ENCODE results near the gene KLRG1. TPM values are rescaled to one million over a fixed set of nuclear protein-coding genes. Genes with fewer than 3 reads are reported as not detected.

The KLRG1 gene
- polyA plus RNA-seq, 1 of the 3 experiments (the other 2 are of a cell fraction) = 5.1 TPM

- Histone ChIP-seq H3K4me2 (no peak overlapping the region), H3K79me2 (ENCODE audit: insufficient read depth) (no peaks in the 10 kb centered on the region), H3K27ac (ENCODE audit: low read depth in 2 of 2, low read length in 1 of 2) (no peak overlapping the region), H4K20me1 (ENCODE audit: insufficient read depth) (no peaks in the 10 kb centered on the region), H3K9me3 (peaks cover 6% of the 10 kb centered on the region; the same call in 1 of the 2 replicates), H3K9me2 (no peaks in the 10 kb centered on the region), H2AFZ (ENCODE audit: low read depth) (no peak overlapping the region), H3K27me3 (ENCODE audit: insufficient read depth) (no peaks in the 10 kb centered on the region), H3K9ac (no peak overlapping the region), H3F3A (replicated peaks; ENCODE audit: insufficient read depth) (no peaks in the 10 kb centered on the region), H3K36me3 (replicated peaks in 1 of 2; ENCODE audit: control insufficient read depth in 1 of 2, insufficient read depth in 2 of 2, low read length in 1 of 2) (no peaks in the 10 kb centered on the region), H3K4me3 (ENCODE audit: low read depth in 2 of 2, low read length in 1 of 2) (no peak overlapping the region), H3K4me1 (ENCODE audit: control insufficient read depth in 1 of 2, insufficient read depth in 2 of 2, low read depth in 1 of 2, low read length in 1 of 2) (no peaks in the 10 kb centered on the region)
- DNase-seq = no peak
- CTCF ChIA-PET = no interaction called here
- POLR2A ChIA-PET = no interaction called here
- TF ChIP-seq CTCF (IDR thresholded peaks at IDR 0.05) (no peak), CHD2 (IDR thresholded peaks at IDR 0.05; ENCODE audit: low read length, partially characterized antibody) (no peak), ELF1 (IDR thresholded peaks at IDR 0.05) (no peak), MXI1 (IDR thresholded peaks at IDR 0.05; ENCODE audit: low read depth, low read length) (no peak), EZH2phosphoT487 (IDR thresholded peaks at IDR 0.05; ENCODE audit: borderline replicate concordance, low read depth) (no peak), YY1 (IDR thresholded peaks at IDR 0.05; ENCODE audit: low read depth) (no peak)
- 53% methylated on average over 1 of the region's 1 CpG for WGBS (ENCODE audit: low lambda C conversion rate)
Measured at GRCh38 chr12:8970432-8970831, 18.9 kb upstream of the KLRG1 start.

- Histone ChIP-seq H4K20me1 (ENCODE audit: insufficient read depth) (no peaks in the 10 kb centered on the region), H3K27me3 (ENCODE audit: insufficient read depth) (no peaks in the 10 kb centered on the region), H3K9me3 (no peaks in the 10 kb centered on the region), H3K4me3 (ENCODE audit: low read depth in 2 of 2, low read length in 1 of 2) (no peak overlapping the region), H3F3A (replicated peaks; ENCODE audit: insufficient read depth) (no peaks in the 10 kb centered on the region), H3K4me1 (ENCODE audit: control insufficient read depth in 1 of 2, insufficient read depth in 2 of 2, low read depth in 1 of 2, low read length in 1 of 2) (no peaks in the 10 kb centered on the region), H3K79me2 (ENCODE audit: insufficient read depth) (no peaks in the 10 kb centered on the region), H2AFZ (ENCODE audit: low read depth) (no peak overlapping the region), H3K9ac (no peak overlapping the region), H3K9me2 (no peaks in the 10 kb centered on the region), H3K4me2 (no peak overlapping the region), H3K36me3 (replicated peaks in 1 of 2; ENCODE audit: control insufficient read depth in 1 of 2, insufficient read depth in 2 of 2, low read length in 1 of 2) (no peaks in the 10 kb centered on the region), H3K27ac (ENCODE audit: low read depth in 2 of 2, low read length in 1 of 2) (no peak overlapping the region)
- no peak for DNase-seq
- TF ChIP-seq FOXJ3 (CRISPR knock-in tag; IDR thresholded peaks at IDR 0.05) = no peak
- no peak for TF ChIP-seq ELF1 (IDR thresholded peaks at IDR 0.05)
- no peak for TF ChIP-seq CHD2 (IDR thresholded peaks at IDR 0.05; ENCODE audit: low read length, partially characterized antibody)
- no peak for TF ChIP-seq SIN3A (IDR thresholded peaks at IDR 0.05; ENCODE audit: borderline replicate concordance, low read depth, low read length)
- CTCF ChIA-PET = no interaction called here
- POLR2A ChIA-PET = no interaction called here
- WGBS (ENCODE audit: low lambda C conversion rate) = 63% methylated on average over 3 of the region's 3 CpGs
Measured at GRCh38 chr12:8980137-8980536, 9.2 kb upstream of the KLRG1 start.

- Histone ChIP-seq H3F3A (replicated peaks; ENCODE audit: insufficient read depth) (no peaks in the 10 kb centered on the region), H3K4me3 (ENCODE audit: low read depth in 2 of 2, low read length in 1 of 2) (no peak overlapping the region), H3K9me2 (no peaks in the 10 kb centered on the region), H3K79me2 (ENCODE audit: insufficient read depth) (no peaks in the 10 kb centered on the region), H3K4me2 (no peak overlapping the region), H3K36me3 (replicated peaks in 1 of 2; ENCODE audit: control insufficient read depth in 1 of 2, insufficient read depth in 2 of 2, low read length in 1 of 2) (no peaks in the 10 kb centered on the region), H3K27ac (ENCODE audit: low read depth in 2 of 2, low read length in 1 of 2) (no peak overlapping the region), H4K20me1 (ENCODE audit: insufficient read depth) (no peaks in the 10 kb centered on the region), H3K4me1 (ENCODE audit: control insufficient read depth in 1 of 2, insufficient read depth in 2 of 2, low read depth in 1 of 2, low read length in 1 of 2) (no peaks in the 10 kb centered on the region), H3K9ac (no peak overlapping the region), H3K27me3 (ENCODE audit: insufficient read depth) (no peaks in the 10 kb centered on the region), H2AFZ (ENCODE audit: low read depth) (no peak overlapping the region), H3K9me3 (no peaks in the 10 kb centered on the region)
- no peak for DNase-seq
- 55% methylated on average over 1 of the region's 1 CpG for WGBS (ENCODE audit: low lambda C conversion rate)
- TF ChIP-seq TCF12 (IDR thresholded peaks at IDR 0.05) (no peak), MXI1 (IDR thresholded peaks at IDR 0.05; ENCODE audit: low read depth, low read length) (no peak), REST (IDR thresholded peaks at IDR 0.05; ENCODE audit: low read depth, low read length) (no peak), GABPA (IDR thresholded peaks at IDR 0.05; ENCODE audit: low read depth) (no peak), POLR2AphosphoS5 (IDR thresholded peaks at IDR 0.05; ENCODE audit: low read depth, low read length) (no peak), FOXJ3 (CRISPR knock-in tag; IDR thresholded peaks at IDR 0.05) (no peak), EP300 (IDR thresholded peaks at IDR 0.05; ENCODE audit: borderline replicate concordance in 1 of 2, low read depth in 1 of 2, low read length in 1 of 2) (no peak), GATA2 (CRISPR knock-in tag; IDR thresholded peaks at IDR 0.05) (no peak)
- CTCF ChIA-PET = no interaction called here
- POLR2A ChIA-PET = no interaction called here
Measured at GRCh38 chr12:8985213-8985754, 4.1 kb upstream of the KLRG1 start.
